GM21381 (cell line): Measurements from ENCODE around the gene BID.

Experiments
- ATAC-seq: cut with Tn5 transposase; IDR thresholded peaks from one replicate; pipeline ENCODE4 v1.9.1; 2021; ENCODE audit warnings: mild to moderate bottlenecking, moderate library complexity; ENCODE audit not compliant: unreplicated experiment

The BID gene

GRCh38 chr22:17774206-17774925 lies at the start of gene BID:
Gene BID, minus strand, starts transcription at chr22:17774469. Its CDS starts 24,353 bp downstream, at chr22:17750116.
- ATAC-seq, result peak; percentile 20

- ATAC-seq, result no peak
Observed at GRCh38 chr22:17823964-17824363, 49.7 kb upstream of the BID start.

- ATAC-seq, result no peak
Observed at GRCh38 chr22:17823226-17823625, 49.0 kb upstream of the BID start.

GRCh38 chr22:17822087-17822486 lies 47.8 kb upstream of the BID start:
- no peak for ATAC-seq

- ATAC-seq, result no peak
Observed at GRCh38 chr22:17820879-17821439, 46.7 kb upstream of the BID start.

- no peak for ATAC-seq
Observed at GRCh38 chr22:17818649-17819048, 44.4 kb upstream of the BID start.

GRCh38 chr22:17818180-17818579 lies 43.9 kb upstream of the BID start:
- no peak for ATAC-seq

- ATAC-seq, result no peak
Observed at GRCh38 chr22:17817511-17818065, 43.3 kb upstream of the BID start.

GRCh38 chr22:17817079-17817478 lies 42.8 kb upstream of the BID start:
- ATAC-seq, result no peak

GRCh38 chr22:17816649-17817048 lies 42.4 kb upstream of the BID start:
- ATAC-seq, result no peak

GRCh38 chr22:17815703-17816254 lies 41.5 kb upstream of the BID start:
- ATAC-seq, result no peak

GRCh38 chr22:17814830-17815229 lies 40.6 kb upstream of the BID start:
- no peak for ATAC-seq

GRCh38 chr22:17814084-17814483 lies 39.8 kb upstream of the BID start:
- no peak for ATAC-seq

GRCh38 chr22:17811119-17811518 lies 36.9 kb upstream of the BID start:
- ATAC-seq, result no peak

- no peak for ATAC-seq
Observed at GRCh38 chr22:17810570-17811116, 36.4 kb upstream of the BID start.

GRCh38 chr22:17808693-17809403 lies 34.6 kb upstream of the BID start:
- no peak for ATAC-seq

GRCh38 chr22:17807578-17808410 lies 33.5 kb upstream of the BID start:
- no peak for ATAC-seq

- ATAC-seq, result no peak
Observed at GRCh38 chr22:17807086-17807485, 32.8 kb upstream of the BID start.

- no peak for ATAC-seq
Observed at GRCh38 chr22:17806437-17806836, 32.2 kb upstream of the BID start.

GRCh38 chr22:17804331-17805080 lies 30.2 kb upstream of the BID start:
- ATAC-seq, result no peak
